ENCODE measurements around the gene FAM53B.

Gene FAM53B

GRCh38 chr10:124651402-124651891 lies 92.7 kb downstream of the FAM53B start:
- no peak for DNase-seq
- TF ChIP-seq POLR2A (IDR thresholded peaks at IDR 0.05; ENCODE audit: low read length) (no peak), GATA1 (IDR thresholded peaks at IDR 0.05; ENCODE audit: low read depth, low read length) (no peak)

DNA sequence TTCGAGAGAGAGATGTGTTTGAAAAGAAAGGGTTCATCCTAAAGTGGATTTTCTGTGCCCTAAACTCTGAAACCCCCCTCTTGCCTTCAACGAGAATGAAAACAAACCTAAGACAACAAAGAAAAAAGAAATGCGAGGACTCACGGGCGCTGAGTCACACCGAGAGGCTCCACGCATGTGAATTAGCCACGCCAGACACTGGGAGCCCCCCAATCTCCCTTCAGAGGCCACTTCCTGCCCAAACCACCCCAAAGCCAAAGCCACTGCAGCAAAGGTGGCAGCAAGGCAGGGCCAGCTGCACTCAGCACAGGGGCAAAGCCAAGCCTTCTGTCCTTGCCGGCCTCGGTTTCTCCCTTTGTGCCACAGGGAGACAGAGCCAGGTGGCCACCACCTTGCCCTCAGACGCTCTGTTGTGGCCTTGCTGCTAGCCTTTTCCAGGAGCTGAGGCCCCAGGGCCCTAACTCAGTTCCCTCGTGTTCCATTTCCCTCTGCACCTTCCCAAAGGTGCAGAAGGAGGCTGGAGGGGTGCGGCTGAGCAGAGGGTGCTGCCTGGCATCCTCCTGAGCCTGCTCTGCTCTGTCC lies 93.3 kb downstream of the FAM53B start:
- no peak for DNase-seq
- TF ChIP-seq POLR2A (IDR thresholded peaks at IDR 0.05; ENCODE audit: low read length), result no peak

GRCh38 chr10:124650263-124650662 lies 93.9 kb downstream of the FAM53B start:
- DNase-seq, result no peak
- TF ChIP-seq GATA1 (IDR thresholded peaks at IDR 0.05; ENCODE audit: low read depth, low read length), result no peak
- TF ChIP-seq POLR2A (IDR thresholded peaks at IDR 0.05; ENCODE audit: low read length), result no peak

DNA sequence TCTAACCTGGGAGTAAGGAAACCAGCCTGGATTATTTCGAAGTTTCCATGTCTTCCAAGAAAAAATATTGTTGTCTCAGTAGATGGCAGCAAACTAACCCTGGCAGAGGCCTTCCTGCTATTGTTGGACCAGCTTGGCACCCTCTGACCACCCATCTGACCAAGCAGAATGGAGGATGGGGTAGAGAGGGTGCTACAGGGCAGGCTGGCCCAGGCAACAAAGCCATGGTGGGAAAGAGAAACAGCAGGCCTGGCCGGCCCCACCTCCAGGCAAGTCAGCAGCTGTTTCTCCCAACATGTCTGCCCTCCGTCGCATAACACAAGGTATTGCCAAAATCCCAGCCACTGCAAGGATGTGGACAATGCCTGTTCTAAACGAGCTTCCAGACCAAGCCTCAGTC lies 95.0 kb downstream of the FAM53B start:
- DNase-seq, result no peak
- no peak for TF ChIP-seq POLR2A (IDR thresholded peaks at IDR 0.05; ENCODE audit: low read length)
- no peak for TF ChIP-seq GATA1 (IDR thresholded peaks at IDR 0.05; ENCODE audit: low read depth, low read length)

DNA sequence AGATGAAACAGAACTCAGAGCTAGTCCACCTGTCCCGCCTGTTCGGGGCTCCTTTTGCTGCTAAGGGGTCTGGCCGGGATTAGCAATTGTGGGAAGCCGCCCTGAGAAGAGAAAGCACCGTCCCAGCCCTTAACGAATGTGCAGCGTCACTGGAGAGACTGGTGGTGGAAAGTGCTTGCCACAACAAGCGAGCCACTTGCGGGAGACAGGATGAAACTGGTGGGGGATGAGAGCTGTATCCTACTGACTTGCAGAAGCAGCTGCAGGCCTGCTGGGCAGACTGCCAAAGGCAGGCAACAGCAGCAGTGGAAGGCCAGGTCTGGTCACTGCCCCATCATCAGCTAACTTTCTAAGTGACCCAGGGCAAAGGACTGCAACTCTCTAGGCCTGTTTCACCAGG lies 95.4 kb downstream of the FAM53B start:
- peak; percentile 92 to 94 for DNase-seq

GRCh38 chr10:124648131-124648475 lies 96.1 kb downstream of the FAM53B start:
- no peak for DNase-seq
- TF ChIP-seq POLR2A (IDR thresholded peaks at IDR 0.05; ENCODE audit: low read length) (no peak), GATA1 (IDR thresholded peaks at IDR 0.05; ENCODE audit: low read depth, low read length) (no peak)

More for the DNA sequence above, 95.4 kb downstream of the FAM53B start:
- TF ChIP-seq POLR2A (IDR thresholded peaks at IDR 0.05; ENCODE audit: low read length) (peak; percentile 1), GATA1 (IDR thresholded peaks at IDR 0.05; ENCODE audit: low read depth, low read length) (no peak)

DNA sequence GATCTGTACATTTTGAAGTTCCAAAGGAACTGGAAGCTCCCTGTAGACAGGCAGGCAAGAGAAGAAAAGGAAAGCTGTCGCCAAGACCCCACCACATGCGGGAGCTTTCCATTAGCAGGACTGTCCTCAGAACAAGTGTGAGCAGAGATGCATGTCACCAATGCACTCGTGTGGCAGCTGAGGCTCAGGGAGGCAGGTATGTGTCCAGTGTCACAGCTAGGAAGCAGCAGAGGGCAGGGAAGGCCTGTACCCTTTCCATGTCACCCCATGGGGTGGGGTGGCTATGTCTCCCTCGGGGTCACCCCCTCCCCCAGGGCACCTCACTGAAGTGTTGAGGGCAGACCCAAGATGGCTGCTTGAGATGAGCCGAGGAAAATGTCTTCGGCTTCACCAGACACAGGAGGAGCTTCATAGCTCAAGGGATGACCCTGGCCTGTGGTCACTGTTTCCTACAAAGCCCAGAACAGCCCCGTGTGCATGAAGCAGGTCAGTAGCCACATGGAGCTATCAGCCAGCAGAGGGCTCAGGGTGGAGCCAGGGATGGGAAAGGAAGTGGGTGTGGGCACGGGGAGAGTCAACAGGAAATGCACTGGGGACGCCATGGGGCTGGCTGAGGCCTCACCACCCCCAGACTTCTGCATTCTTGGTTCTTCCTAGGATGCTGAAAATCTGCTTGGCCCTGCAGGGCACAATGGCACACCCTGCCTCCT lies 96.6 kb downstream of the FAM53B start:
- TF ChIP-seq GATA1 (IDR thresholded peaks at IDR 0.05; ENCODE audit: low read depth, low read length) (no peak), POLR2A (IDR thresholded peaks at IDR 0.05; ENCODE audit: low read length) (peak; percentile 19)
- peak; percentile 82 to 84 for DNase-seq

GRCh38 chr10:124646483-124647352 lies 97.5 kb downstream of the FAM53B start:
- peak; percentile 86 to 93 for DNase-seq
- TF ChIP-seq POLR2A (IDR thresholded peaks at IDR 0.05; ENCODE audit: low read length) (no peak), GATA1 (IDR thresholded peaks at IDR 0.05; ENCODE audit: low read depth, low read length) (no peak)

DNA sequence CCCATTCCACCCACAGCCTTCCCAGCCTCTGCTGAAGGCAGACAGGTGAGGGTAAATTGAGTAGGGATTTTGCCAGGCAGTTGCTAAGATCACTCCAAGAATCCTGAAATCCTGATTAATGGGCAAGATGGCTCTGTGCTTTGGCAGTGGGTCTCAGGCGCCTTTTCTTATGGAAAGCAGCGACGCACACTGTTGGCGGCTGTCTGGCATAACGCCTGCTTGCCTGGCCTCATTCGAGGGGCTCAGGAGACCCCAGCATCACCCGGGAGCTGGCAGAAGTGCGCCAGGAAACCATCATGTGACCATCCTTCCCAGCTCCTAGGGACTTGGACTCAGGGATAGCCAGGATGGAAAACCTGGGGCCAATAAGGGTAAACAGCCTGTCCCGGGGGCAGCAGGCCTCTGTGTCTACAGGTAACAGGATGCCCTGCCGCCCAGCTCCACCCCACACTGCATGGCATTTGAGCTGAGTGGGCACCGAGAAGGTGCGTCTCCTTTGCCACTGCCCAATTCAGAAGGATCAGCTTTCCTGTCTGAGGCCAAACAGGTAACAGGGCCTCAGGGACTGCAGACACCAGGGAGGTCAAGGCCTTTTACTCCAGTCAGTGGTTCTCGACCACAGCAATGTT lies 98.6 kb downstream of the FAM53B start:
- TF ChIP-seq POLR2A (IDR thresholded peaks at IDR 0.05; ENCODE audit: low read length) (no peak), GATA1 (IDR thresholded peaks at IDR 0.05; ENCODE audit: low read depth, low read length) (no peak)
- DNase-seq, result no peak

GRCh38 chr10:124644771-124645415 lies 99.3 kb downstream of the FAM53B start:
- TF ChIP-seq POLR2A (IDR thresholded peaks at IDR 0.05; ENCODE audit: low read length), result no peak
- TF ChIP-seq GATA1 (IDR thresholded peaks at IDR 0.05; ENCODE audit: low read depth, low read length), result no peak
- no peak for DNase-seq

GRCh38 chr10:124644236-124644635 lies 99.9 kb downstream of the FAM53B start:
- TF ChIP-seq GATA1 (IDR thresholded peaks at IDR 0.05; ENCODE audit: low read depth, low read length), result no peak
- no peak for TF ChIP-seq POLR2A (IDR thresholded peaks at IDR 0.05; ENCODE audit: low read length)
- no peak for DNase-seq

DNA sequence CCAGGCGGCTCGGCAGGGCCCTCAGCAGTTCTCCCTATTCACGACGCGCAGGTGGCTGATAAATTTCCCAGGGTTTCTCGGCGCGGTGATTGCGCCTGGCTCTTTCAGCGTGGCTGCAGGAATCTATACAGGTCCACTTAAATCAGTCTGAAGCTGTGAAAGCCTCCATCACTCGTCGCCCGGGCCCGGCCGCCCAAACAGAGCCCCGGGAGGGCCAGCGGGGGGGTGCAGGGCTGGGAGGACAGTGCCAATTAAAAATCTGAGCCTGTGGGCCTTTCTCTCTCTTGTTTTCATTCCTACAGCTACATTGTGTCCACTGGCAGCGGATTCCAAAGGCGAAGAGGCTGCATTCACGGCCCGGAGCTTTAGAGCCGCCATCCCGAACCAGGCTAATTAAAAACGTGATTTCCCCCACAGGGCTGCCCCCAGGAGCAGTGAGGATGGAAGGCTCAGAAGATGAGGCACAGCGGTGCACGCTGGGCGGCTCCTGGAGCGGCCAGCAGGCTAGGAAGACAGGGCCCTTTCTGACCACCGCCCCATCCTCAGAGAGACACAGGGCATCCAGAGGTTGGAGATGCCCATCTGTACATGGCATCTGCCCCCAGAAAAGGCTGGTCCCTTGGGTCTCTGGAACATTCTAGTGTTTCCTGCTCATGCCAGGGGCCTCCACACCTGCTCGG lies 100.7 kb downstream of the FAM53B start:
- TF ChIP-seq GATA1 (IDR thresholded peaks at IDR 0.05; ENCODE audit: low read depth, low read length), result no peak
- no peak for TF ChIP-seq POLR2A (IDR thresholded peaks at IDR 0.05; ENCODE audit: low read length)
- DNase-seq, result no peak

Measured in erythroblast (primary cell).